CD4-positive, alpha-beta T cell (primary cell): ENCODE results near the gene MEGF11. TPM values are rescaled to one million over a fixed set of nuclear protein-coding genes. Genes with fewer than 3 reads are reported as not detected.

Experiments used
- ATAC-seq: fragments of 200-7000 bp; cut with Tn5 transposase; one replicate; pipeline ENCODE4 v1.10.0; 2022; ENCODE audit warnings: mild to moderate bottlenecking; ENCODE audit not compliant: poor library complexity
- CTCF ChIA-PET: fragments of 350-600 bp; sonication (Branson Sonifier 250); formaldehyde crosslinking; loops from one replicate; lab custom pipeline; 2021; ENCODE audit warnings: antibody characterized with exemption, inconsistent platforms; lab: Charles Lee
- POLR2A ChIA-PET: fragments of 350-600 bp; sonication (Branson Sonifier 250); formaldehyde crosslinking; loops from one replicate; lab custom pipeline; 2021; ENCODE audit warnings: antibody characterized with exemption, inconsistent platforms; lab: Charles Lee
- DNase-seq, 14 experiments: peaks; one replicate each; pipeline ENCODE4 v3.0.0-alpha.2; 2013 to 2020; ENCODE audit warnings: mixed read lengths in 2 of 14
- H3K27ac ChIP-seq, 2 donors: one replicate each; pipeline versions ENCODE4 v1.5.1 to v1.7.0; 2013; ENCODE audit warnings: low read length in 2 of 2, low read depth in 1 of 2, mild to moderate bottlenecking in 1 of 2
- H3K27me3 ChIP-seq, 2 experiments: 1 replicate in 1 of 2; 2 replicates in 1 of 2; pipeline versions ENCODE4 v1.6.1 to v1.7.0; 2013; ENCODE audit warnings: low read length in 2 of 2, control low read depth in 1 of 2, mild to moderate bottlenecking in 1 of 2, moderate library complexity in 1 of 2; ENCODE audit not compliant: insufficient read depth in 2 of 2, control insufficient read depth in 1 of 2
- H3K36me3 ChIP-seq: one replicate; pipeline ENCODE4 v1.6.1; 2013; ENCODE audit warnings: low read length, control low read depth; ENCODE audit not compliant: insufficient read depth
- H3K4me1 ChIP-seq: one replicate; pipeline ENCODE4 v1.6.1; 2013; ENCODE audit warnings: low read length, control low read depth; ENCODE audit not compliant: insufficient read depth
- H3K4me3 ChIP-seq: one replicate; pipeline ENCODE4 v1.5.1; 2013; ENCODE audit warnings: mild to moderate bottlenecking, low read length, moderate library complexity
- H3K9me3 ChIP-seq, 2 experiments: 1 replicate in 1 of 2; 2 replicates in 1 of 2; pipeline versions ENCODE4 v1.6.1 to v1.7.0; 2013; ENCODE audit warnings: low read length in 2 of 2, mild to moderate bottlenecking in 2 of 2, control low read depth in 1 of 2, moderate library complexity in 1 of 2; ENCODE audit not compliant: control insufficient read depth in 1 of 2, insufficient read depth in 1 of 2
- H3K27ac Mint-ChIP-seq: one replicate; pipeline ENCODE4 v1.8.0; 2020; ENCODE audit warnings: mixed read lengths
- H3K27me3 Mint-ChIP-seq: one replicate; pipeline ENCODE4 v1.8.0; 2021; ENCODE audit warnings: mixed read lengths
- H3K36me3 Mint-ChIP-seq: one replicate; pipeline ENCODE4 v1.8.0; 2021; ENCODE audit warnings: low read depth, mixed read lengths
- H3K4me1 Mint-ChIP-seq: one replicate; pipeline ENCODE4 v1.8.0; 2021; ENCODE audit warnings: low read depth, mixed read lengths
- H3K4me3 Mint-ChIP-seq: one replicate; pipeline ENCODE4 v1.8.0; 2020; ENCODE audit warnings: mild to moderate bottlenecking, mixed read lengths
- H3K9me3 Mint-ChIP-seq: one replicate; pipeline ENCODE4 v1.8.0; 2020; ENCODE audit warnings: mixed read lengths
- CTCF ChIP-seq: fragments of 200-600 bp; IDR thresholded peaks from one replicate; pipeline ENCODE4 v1.8.0; 2022; ENCODE audit warnings: antibody characterized with exemption, mild to moderate bottlenecking
- intact Hi-C, 2 experiments: fragments of 100-400 bp; cut with DNase I in 1 of 2; cut with micrococcal nuclease in 1 of 2; formaldehyde crosslinking; loops; one replicate each; pipeline versions ENCODE4 v1.15.1 to v1.9.0; 2023 to 2025; cut with DNase I, micrococcal nuclease
- total RNA-seq, 174 experiments: library from RNA in 2 of 174; stranded (reverse) in 2 of 174; gene quantifications; one replicate each; pipeline ENCODE4 v1.2.3 and lab custom pipeline; 2021 to 2026

MEGF11 gene
- total RNA-seq, 2 experiments from 2014 or later = not detected

GRCh38 chr15:66018488-66018797 lies 235.1 kb downstream of the MEGF11 start:
- Histone ChIP-seq H3K27me3 (peaks cover 3 to 8% of the 10 kb centered on the region in 2 experiments), H3K27ac (no peak overlapping the region), H3K4me3 (no peak overlapping the region), H3K4me1 (no peaks in the 10 kb centered on the region), H3K36me3 (no peaks in the 10 kb centered on the region), H3K9me3 (no peaks in the 10 kb centered on the region)
- H3K27me3 Mint-ChIP-seq = peaks cover 13% of the 10 kb centered on the region
- DNase-seq (no peak), ATAC-seq (no peak)
- intact Hi-C loops = no loop called here
- no peak for TF ChIP-seq CTCF
- H3K36me3 Mint-ChIP-seq = no peaks in the 10 kb centered on the region
- H3K4me1 Mint-ChIP-seq = no peaks in the 10 kb centered on the region
- ChIA-PET POLR2A (no interaction called here), CTCF (no interaction called here)
- no peak overlapping the region for H3K4me3 Mint-ChIP-seq
- H3K27ac Mint-ChIP-seq = no peak overlapping the region
- H3K9me3 Mint-ChIP-seq = peaks cover 2% of the 10 kb centered on the region

GRCh38 chr15:66017792-66018487 lies 235.6 kb downstream of the MEGF11 start:
- ATAC-seq (no peak), DNase-seq (no peak)
- CTCF ChIA-PET = no interaction called here
- no peak overlapping the region for H3K4me3 ChIP-seq
- H3K27ac ChIP-seq = no peak overlapping the region
- Mint-ChIP-seq H3K27me3 (peaks cover 12% of the 10 kb centered on the region), H3K9me3 (peaks cover 2% of the 10 kb centered on the region), H3K27ac (no peak overlapping the region), H3K4me3 (no peak overlapping the region), H3K36me3 (no peaks in the 10 kb centered on the region), H3K4me1 (no peaks in the 10 kb centered on the region)
- POLR2A ChIA-PET = no interaction called here
- TF ChIP-seq CTCF = no peak
- no peaks in the 10 kb centered on the region for H3K36me3 ChIP-seq
- H3K4me1 ChIP-seq = no peaks in the 10 kb centered on the region
- H3K9me3 ChIP-seq = no peaks in the 10 kb centered on the region
- peaks cover 3 to 5% of the 10 kb centered on the region in 2 experiments for H3K27me3 ChIP-seq
- intact Hi-C loops = no loop called here

- Histone ChIP-seq H3K4me1 (no peaks in the 10 kb centered on the region), H3K4me3 (no peak overlapping the region), H3K27me3 (peaks cover 3 to 5% of the 10 kb centered on the region in 2 experiments), H3K36me3 (no peaks in the 10 kb centered on the region), H3K27ac (no peak overlapping the region), H3K9me3 (no peaks in the 10 kb centered on the region)
- no peak for TF ChIP-seq CTCF
- H3K36me3 Mint-ChIP-seq = no peaks in the 10 kb centered on the region
- no peak overlapping the region for H3K4me3 Mint-ChIP-seq
- H3K27ac Mint-ChIP-seq = no peak overlapping the region
- intact Hi-C loops = no loop called here
- peaks cover 12% of the 10 kb centered on the region for H3K27me3 Mint-ChIP-seq
- no peaks in the 10 kb centered on the region for H3K4me1 Mint-ChIP-seq
- ChIA-PET POLR2A (no interaction called here), CTCF (no interaction called here)
- peaks cover 2% of the 10 kb centered on the region for H3K9me3 Mint-ChIP-seq
- no peak for DNase-seq
- ATAC-seq = no peak
Observed at GRCh38 chr15:66017000-66017399, 236.6 kb downstream of the MEGF11 start.
